Left ventricle myocardium inferior (tissue), 1 donor: Measurements from ENCODE around the gene OXCT1. TPM values are rescaled to one million over a fixed set of nuclear protein-coding genes. Genes with fewer than 3 reads are reported as not detected.

Experiments
- DNase-seq: peaks from one replicate; pipeline ENCODE4 v3.0.0-alpha.2; 2020
- H3K27ac ChIP-seq: fragments of 200-600 bp; replicated peaks from 2 replicates; pipeline ENCODE4 v1.8.0; 2021
- H3K27me3 ChIP-seq: fragments of 200-600 bp; 2 replicates; pipeline ENCODE4 v1.8.0; 2021; ENCODE audit warnings: low read depth
- H3K36me3 ChIP-seq: fragments of 200-600 bp; 2 replicates; pipeline ENCODE4 v1.8.0; 2021
- H3K4me1 ChIP-seq: fragments of 200-600 bp; 2 replicates; pipeline ENCODE4 v1.8.0; 2021
- H3K4me3 ChIP-seq: fragments of 200-600 bp; 2 replicates; pipeline ENCODE4 v1.8.0; 2021; ENCODE audit warnings: mild to moderate bottlenecking, moderate library complexity
- H3K9me3 ChIP-seq: fragments of 200-600 bp; replicated peaks from 2 replicates; pipeline ENCODE4 v1.8.0; 2021
- CTCF ChIP-seq: fragments of 200-600 bp; IDR thresholded peaks from 2 replicates; pipeline ENCODE4 v1.8.0; 2021; ENCODE audit warnings: antibody characterized with exemption, mild to moderate bottlenecking, borderline replicate concordance
- intact Hi-C: fragments of 100-400 bp; cut with micrococcal nuclease; formaldehyde crosslinking; loops from one replicate; pipeline ENCODE4 v1.11.0; 2022
- total RNA-seq: library from RNA; stranded (reverse); fragmentation: NEBNext Ultra II Directional; extraction: Animal tissue kit (Norgen Biotek cat#: 25700); gene quantifications from one replicate; pipeline ENCODE4 v1.2.1, GENCODE V29; 2021
- donor health status: DM: no; HTN: yes; CAD: no; lungs with severe emphysema.

The OXCT1 gene
- total RNA-seq, 1 donor from 2014 or later, result 234 TPM

GRCh38 chr5:41683181-41683580, 187.0 kb downstream of the OXCT1 start:
- Histone ChIP-seq H3K27me3 (no peaks in the 10 kb centered on the region), H3K4me1 (no peaks in the 10 kb centered on the region), H3K9me3 (peaks cover 17% of the 10 kb centered on the region), H3K36me3 (no peaks in the 10 kb centered on the region), H3K27ac (no peak overlapping the region), H3K4me3 (no peak overlapping the region)
- no peak for DNase-seq
- intact Hi-C loops, result no loop called here
- TF ChIP-seq CTCF, result no peak

- H3K4me3 ChIP-seq, result no peak overlapping the region
- intact Hi-C loops, result no loop called here
- H3K27me3 ChIP-seq, result no peaks in the 10 kb centered on the region
- H3K36me3 ChIP-seq, result no peaks in the 10 kb centered on the region
- no peaks in the 10 kb centered on the region for H3K4me1 ChIP-seq
- H3K27ac ChIP-seq, result no peak overlapping the region
- DNase-seq, result no peak
- H3K9me3 ChIP-seq, result peaks cover 17% of the 10 kb centered on the region
- TF ChIP-seq CTCF, result no peak
These were observed 187.6 kb downstream of the OXCT1 start for GRCh38 chr5:41682641-41683040.

- no peak for TF ChIP-seq CTCF
- Histone ChIP-seq H3K27ac (no peak overlapping the region), H3K4me3 (no peak overlapping the region), H3K36me3 (no peaks in the 10 kb centered on the region), H3K9me3 (peaks cover 17% of the 10 kb centered on the region), H3K4me1 (no peaks in the 10 kb centered on the region), H3K27me3 (no peaks in the 10 kb centered on the region)
- no peak for DNase-seq
- intact Hi-C loops, result no loop called here
These were observed 188.4 kb downstream of the OXCT1 start for GRCh38 chr5:41681840-41682239.

Other genes starting within 250 kb of the OXCT1 start
- gene RIMOC1, start 33.9 kb upstream of the OXCT1 start, total RNA-seq, result 15.3 TPM
- gene FBXO4, start 54.9 kb upstream of the OXCT1 start, total RNA-seq, result 4.3 TPM